AG09319 (cell line): ENCODE results near the gene TM9SF2.

Source experiments
- DNase-seq: peaks from one replicate; pipeline ENCODE4 v3.0.0-alpha.2; 2010; ENCODE audit warnings: low read depth; ENCODE audit errors: extremely low read depth
- CTCF ChIP-seq: IDR thresholded peaks from 2 replicates; pipeline ENCODE4 v1.5.1; 2011; ENCODE audit warnings: low read depth, mild to moderate bottlenecking, inconsistent platforms, low read length, moderate library complexity

TM9SF2 gene

DNA sequence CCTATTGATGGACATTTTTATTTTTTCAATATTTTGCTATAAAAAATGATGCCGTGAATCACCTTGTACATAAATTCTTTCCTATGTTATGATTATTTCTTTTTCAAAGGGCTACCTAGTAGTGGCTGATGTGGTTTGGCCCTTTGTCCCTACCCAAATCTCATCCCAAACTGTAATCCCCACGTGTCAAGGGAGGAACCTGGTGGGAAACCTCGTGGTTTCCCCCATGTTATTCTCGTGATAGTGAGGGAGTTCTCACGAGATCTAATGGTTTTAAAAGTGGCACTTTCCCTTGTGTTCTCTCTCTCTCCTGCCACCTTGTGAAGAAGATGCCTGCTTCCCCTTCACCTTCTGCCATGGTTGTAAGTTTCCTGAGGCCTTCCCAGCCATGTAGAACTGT lies 94.9 kb downstream of the TM9SF2 start:
- TF ChIP-seq CTCF: no peak
- no peak for DNase-seq

DNA sequence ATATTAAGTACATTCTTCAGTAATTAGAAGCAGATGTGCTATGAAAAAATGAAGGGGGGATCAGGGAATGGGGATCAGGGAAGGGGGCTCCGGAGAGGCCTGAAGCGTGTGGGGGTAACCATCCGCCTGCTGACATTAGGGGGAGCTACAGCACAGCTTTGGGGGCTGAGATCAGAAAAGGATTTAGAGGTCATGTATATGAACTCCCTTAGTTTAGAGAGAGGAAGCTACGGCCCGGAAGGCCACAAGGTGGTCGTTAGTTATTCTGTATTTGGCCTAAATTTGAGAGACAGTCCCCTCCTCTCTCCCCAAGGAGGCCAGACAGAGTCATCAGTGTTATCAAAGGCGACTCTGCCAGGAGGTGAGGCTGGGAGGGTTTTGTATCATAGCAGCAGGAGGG lies 99.0 kb downstream of the TM9SF2 start:
- no peak; the same call in 1 of the 2 replicates for TF ChIP-seq CTCF
- DNase-seq: no peak

DNA sequence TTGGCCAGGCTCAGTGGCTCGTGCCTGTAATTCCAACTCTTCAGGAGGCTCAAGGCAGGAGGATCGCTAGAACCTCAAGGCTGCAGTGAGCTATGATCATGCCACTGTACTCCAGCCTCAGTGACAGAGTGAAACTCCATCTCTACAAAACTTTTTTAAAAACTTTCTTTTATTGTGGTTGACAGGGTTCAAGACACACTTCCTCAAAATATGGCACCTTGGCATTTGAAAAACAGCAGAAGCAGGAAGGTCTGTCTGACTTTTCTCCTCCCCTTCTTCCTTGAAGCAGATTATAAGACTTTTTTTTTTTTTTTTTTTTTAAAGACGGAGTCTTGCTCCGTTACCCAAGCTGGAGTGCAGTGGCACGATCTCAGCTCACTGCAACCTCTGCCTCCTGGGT lies 100.3 kb downstream of the TM9SF2 start:
- no peak for TF ChIP-seq CTCF
- DNase-seq: no peak

- TF ChIP-seq CTCF: no peak
- DNase-seq: no peak
These were observed 103.4 kb downstream of the TM9SF2 start for GRCh38 chr13:99604636-99605035.

DNA sequence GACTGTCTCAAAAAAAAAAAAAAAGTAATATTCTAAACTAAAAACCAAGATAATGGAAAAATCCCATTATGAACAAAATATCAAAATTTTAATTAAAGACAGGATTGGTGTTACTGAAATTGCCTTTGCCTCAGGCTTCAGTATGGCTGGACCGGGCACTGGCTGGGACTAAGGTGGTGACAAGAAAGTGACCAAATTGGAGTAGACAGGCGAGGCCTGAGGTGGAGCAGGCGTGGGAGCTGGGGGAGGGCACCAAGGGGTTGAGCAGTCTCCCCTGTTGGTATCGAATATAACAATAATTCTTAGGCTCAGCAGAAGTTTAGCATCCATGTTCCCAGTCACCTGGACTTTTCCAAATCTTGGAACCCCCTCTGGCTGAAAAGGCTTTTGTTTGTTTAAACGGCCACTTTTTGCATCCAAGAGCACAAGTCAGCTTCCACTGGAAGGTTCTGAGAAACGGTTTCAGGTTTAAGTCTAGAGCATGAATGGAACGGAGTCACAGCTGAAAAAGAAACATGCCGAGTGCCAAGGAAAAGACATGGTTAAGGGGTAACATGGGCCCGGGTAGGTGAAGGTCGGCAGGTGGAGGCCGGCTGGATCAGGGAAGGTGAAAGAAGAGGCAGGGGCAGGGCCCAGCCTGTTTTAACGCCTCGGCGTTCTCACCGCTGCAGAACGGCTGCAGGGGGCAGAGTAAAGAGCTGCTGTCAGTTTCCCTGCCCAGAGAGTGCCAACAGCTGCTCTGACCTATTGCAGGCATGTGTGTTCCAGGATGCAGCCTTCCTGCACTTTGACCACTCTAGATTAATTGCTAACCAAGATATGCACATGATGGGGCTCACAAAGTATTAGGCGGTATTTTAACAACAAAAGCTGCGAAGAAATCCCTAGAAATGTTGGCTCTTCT lies 104.4 kb downstream of the TM9SF2 start:
- DNase-seq: no peak
- TF ChIP-seq CTCF: peak; percentile 5

DNA sequence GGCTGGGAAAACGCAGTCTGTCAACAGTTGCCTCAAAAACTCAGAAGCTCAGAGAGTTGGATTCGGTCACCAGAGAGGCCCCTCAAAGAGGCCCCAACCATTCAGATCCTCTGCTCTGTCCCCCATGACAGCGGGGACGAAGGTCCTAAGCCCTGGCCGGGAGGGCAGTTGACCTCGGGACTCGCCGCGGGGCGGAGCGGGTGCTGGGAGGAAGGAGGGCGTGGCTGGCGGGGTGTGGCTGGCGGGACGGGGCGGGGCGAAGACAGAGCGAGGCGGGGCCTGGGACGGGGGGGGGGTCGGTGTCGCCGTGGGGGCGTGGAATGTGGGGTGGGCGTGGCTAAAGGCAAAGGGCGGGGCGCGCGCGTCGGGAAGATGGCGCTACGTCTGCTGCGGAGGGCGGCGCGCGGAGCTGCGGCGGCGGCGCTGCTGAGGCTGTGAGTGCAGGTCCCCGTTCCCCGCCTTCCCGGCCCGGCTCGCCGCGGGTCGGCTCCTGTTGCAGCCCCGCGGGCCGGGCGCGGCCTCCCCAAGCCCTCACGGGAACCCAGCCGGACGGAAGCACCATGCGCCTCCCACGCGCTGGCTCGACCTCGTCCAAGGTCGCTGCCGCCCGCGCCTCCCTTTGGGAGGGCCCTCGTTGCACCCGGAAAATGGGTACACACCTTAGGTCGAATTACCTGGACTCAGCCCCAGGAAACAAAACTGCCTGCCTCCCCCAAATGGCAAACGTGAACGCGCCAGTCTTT lies 105.2 kb downstream of the TM9SF2 start, which contains the start of gene CLYBL:
TSS of gene CLYBL (plus strand) at position 367 of the 743 bp plus-strand sequence.
- peak; percentile 64 for DNase-seq
- TF ChIP-seq CTCF: no peak

- no peak for DNase-seq
- TF ChIP-seq CTCF: no peak
These were observed 107.1 kb downstream of the TM9SF2 start for GRCh38 chr13:99608345-99608744.
